HG03095 (cell line): ENCODE data around the gene C17orf114.

ENCODE experiments used
- ATAC-seq: cut with Tn5 transposase; IDR thresholded peaks from one replicate; pipeline ENCODE4 v1.9.1; 2021; ENCODE audit warnings: moderate library complexity; ENCODE audit not compliant: unreplicated experiment

C17orf114 gene

DNA sequence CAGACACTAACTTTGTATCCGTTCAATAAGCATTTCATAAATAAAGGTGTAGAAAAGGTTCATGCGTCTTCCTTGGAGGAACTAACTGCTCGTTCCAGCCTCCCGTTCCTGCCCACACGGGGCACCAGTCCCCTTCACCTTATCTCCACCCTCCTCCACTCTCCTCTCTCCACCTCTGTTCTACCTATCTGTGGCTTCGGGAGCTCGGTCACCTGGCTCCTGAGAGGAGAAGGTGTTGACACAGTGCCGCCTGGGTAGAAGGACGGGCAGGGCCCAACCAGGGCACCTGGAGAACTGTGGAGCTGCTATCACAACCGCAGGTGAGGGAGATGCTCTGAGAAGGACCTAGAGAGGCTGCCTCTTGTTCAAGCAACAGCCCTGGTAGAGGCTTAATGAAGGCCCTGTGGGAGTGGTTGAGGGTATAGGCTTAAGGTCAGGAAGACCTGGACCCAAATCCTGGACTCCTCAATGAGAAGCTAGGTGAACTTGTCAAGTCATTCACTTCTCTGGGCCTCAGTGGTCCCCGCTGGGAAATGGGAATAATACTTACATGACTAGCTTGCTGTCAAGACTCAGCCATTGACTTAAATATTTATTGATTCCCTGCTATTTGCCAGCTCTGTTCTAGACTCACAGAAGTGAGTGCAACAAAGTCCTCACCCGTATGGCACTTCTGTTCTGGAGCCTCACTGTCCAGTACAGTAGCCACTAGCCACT lies 21.4 kb upstream of the C17orf114 start:
- ATAC-seq: no peak

DNA sequence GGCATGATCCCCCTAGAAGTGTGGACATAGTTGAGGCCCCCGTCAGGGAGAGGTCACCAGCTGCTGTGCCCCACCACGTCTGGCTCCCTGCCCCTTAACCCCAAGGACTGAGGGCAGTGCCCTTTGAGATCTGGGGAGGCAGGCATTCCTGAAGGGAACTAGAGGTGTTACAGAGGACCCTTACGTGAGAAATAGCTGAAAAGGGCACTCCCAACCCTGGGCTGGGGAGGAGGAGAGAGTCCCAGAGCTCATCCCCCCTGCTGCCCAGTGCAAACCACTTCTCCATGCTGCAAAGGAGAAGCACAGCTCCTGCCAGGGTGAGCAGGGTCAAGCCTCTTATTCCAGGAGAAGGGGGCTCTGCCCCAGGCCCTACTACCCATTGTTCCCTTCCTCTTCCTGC lies 20.7 kb upstream of the C17orf114 start:
- ATAC-seq: no peak

DNA sequence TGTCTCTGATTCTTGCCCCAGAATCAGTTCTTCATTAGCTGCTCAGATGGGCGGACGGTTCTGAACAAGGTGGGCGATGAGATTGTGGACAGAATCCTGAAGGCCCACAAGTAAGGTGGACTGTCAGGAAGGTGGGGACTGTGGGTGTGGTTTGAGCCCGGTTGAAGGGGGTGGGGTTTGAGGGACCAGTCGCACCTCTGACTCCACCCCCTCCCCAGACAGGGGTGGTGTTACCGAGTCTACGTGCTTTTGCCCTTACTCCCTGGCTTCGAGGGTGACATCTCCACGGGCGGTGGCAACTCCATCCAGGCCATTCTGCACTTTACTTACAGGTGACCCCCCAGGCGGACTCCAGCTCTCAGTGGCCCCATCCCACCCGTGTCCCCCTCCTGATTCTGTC lies 16.1 kb upstream of the C17orf114 start:
- no peak for ATAC-seq

DNA sequence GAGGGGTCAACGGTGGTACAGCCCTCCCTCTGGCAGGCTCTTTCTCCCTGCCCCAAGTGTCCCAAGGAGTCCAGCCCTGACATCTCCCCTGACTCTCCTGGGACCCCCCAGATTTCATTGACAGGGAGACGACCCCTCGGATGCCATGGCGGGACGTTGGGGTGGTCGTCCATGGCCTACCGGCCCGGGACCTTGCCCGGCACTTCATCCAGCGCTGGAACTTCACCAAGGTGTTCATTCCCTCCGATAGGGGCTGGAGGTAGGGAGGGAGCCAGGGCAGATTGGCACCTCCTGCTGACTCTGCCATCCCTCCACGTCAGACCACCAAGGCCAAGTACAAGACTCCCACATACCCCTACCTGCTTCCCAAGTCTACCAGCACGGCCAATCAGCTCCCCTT lies 14.7 kb upstream of the C17orf114 start:
- ATAC-seq: no peak

DNA sequence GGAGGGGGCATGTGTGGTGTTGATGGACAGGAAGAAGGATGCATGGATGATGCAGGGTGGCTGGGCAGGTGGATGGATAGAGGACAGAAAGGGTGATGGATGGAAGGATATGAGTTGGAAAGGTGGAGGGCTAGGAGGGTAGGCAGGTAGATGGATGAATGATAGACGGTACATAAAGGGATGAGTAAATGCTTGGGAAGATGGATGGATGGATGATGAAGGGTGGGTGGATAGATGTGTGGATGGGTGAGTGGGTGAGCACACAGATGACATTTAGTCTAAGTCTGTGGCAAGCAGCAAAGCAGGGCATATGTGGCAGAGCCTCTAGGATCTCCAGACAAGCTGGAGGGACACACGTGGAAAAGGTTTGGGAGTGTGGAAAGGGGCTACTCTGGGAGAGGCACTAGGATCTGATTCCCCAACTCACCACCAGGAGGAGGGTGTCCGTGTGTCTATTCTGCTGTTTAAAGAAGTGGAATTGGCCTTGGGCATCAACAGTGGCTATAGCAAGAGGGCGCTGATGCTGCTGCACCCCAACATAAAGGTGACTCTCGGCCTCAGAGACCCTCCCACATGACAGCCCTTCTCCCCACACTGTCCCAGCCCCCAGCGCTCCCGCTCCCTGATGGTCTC lies 13.0 kb upstream of the C17orf114 start:
- no peak for ATAC-seq

DNA sequence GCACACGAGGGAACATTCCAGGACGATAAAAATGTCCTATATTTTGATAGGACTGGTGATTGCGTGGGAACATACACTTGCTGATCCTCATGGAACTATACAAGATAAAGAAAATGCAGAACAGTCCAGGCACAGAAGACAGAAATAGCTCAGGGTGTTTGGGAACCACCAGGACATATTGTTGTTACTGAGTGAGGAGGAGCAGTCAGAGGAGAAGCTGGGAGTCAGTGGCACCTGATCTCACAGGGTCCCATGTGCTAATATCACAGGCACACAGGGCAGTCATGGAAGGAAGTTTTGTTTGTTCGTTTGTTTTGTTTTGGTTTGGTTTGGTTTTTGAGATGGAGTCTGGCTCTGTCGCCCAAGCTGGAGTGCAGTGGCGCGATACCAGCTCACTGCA lies 10.6 kb upstream of the C17orf114 start:
- ATAC-seq: no peak

DNA sequence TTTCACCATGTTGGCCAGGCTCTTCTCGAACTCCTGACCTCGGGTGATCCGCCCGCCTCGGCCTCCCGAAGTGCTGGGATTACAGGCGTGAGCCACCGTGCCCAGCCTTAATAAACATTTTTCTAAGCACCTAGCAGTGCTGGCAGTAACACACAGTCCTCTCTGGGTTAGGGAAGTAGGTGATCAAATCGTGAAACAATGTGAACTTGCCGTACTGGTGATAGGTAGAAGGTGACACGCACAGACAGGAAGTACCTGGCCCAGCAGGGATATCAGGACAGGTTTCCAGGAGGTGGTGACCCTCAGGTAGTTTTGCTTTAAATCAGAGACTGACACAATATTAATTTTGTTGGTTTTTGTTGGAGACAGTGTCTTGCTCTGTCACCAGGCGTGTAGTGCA lies 9.3 kb upstream of the C17orf114 start:
- no peak for ATAC-seq

DNA sequence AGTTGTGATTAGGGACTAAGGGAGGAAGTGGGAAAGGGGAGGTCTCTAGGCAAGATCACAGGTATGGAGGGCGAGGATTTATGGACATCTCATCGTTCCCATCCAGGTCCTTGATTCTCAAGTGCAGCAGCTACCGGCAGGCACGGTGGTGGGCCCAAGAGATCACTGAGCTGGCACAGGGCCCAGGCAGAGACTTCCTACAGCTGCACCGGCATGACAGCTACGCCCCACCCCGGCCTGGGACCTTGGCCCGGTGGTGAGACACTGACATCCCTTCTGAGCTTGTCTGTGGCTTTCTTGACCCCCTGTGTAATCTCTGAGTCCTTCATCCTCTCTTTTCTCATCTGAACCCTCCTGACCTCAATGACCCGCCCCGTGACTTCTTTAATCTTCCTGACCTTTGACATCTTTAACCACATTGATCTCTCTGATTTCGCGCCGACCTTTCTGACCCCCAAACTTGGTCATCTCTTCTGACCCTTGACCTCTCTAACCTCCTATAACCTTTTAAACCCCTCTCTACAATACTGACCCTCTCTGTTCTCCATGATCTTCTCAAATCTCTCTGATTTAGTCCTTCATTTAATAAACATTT lies 8.7 kb upstream of the C17orf114 start:
- no peak for ATAC-seq

DNA sequence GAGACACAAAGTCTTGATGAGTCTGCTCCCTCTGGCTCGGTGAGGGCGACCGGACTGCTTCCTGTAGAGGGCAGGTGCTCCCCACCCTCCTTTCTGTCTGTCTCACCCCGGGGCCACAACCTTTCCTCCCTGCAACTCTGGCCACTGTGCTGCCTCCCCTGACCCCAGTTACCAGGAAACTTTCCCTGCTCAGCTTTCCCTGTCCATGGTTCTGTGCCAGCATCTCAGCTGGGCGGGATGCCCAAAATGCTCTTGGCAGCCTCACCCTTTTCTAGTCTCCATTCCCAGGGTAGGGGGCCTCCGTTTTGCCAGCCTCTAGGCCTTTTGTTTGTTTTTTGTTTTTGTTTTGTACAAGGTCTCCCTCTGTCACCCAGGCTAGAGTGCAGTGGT lies 6.2 kb upstream of the C17orf114 start:
- ATAC-seq: no peak

DNA sequence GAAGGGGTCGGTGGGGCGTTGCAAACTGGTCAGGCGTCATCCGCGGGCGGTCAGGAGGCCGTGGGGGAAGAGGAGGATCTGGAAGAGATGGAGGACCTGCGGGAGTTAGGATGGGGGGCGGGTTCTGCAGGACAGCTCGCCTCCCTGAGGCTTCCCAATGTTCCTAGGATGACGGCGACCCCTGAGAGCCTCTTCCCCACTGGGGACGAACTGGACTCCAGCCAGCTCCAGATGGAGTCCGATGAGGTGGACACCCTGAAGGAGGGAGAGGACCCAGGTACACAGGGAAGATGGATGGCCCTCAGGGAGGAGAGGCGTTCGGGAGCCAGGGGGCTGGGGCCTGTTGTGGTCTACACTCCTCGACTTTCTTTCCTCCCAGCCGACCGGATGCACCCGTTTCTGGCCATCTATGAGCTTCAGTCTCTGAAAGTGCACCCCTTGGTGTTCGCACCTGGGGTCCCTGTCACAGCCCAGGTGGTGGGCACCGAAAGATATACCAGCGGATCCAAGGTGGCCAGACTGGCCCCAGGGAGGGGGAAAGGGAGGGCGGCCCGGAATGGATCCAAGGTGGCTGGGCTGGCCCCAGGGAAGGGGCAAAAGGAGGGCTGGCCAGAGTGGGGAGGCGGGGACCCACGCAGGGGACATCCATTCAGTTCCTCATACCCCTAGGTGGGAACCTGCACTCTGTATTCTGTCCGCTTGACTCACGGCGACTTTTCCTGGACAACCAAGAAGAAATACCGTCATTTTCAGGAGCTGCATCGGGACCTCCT lies 5.7 kb upstream of the C17orf114 start:
- ATAC-seq: no peak

DNA sequence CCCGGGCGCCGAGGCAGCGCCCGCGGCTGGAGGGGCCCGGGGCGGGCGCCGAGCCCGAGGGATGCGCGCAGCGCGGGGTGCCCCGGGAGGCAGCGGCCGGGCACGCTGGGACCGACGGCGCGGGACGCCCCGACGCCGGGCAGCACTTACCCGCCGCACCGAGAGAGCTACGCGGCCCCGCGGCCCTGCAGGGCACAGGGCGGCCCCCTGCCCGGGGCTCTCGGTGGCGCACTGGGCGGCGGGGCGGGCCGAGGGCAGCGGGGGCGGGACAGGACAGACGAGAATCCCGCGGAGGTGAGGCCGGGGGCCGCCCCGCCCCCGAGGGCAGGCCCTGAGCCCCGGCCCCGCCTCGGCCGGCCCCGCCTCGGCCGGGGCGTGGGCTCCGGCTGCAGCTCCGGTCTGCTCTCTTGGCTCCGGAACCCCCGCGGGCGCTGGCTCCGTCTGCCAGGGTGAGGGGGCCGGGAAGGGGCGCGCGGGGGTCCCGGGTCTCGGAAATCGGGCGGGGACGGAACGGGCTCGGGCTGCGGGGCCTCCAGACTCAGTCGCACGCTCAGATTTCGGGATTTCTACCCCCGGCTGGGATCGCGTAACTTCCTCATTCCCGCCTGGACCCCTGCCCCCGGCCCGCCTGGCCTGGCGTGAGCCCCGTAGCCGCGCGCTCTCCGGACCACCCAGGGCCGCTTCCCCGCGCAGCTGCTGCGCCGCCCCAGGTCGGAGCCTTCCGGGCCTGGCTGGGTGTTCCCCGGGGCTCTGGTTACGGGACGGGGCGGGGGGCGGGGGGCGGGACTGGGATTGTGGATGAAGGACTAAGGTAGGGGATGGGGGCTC lies 4.9 kb upstream of the C17orf114 start, which contains the start of gene PLD2:
Gene PLD2, plus strand, starts transcription at position 376 of the 828 bp plus-strand sequence. CDS start 621 bp downstream, outside the sequence.
- ATAC-seq: peak; percentile 89

DNA sequence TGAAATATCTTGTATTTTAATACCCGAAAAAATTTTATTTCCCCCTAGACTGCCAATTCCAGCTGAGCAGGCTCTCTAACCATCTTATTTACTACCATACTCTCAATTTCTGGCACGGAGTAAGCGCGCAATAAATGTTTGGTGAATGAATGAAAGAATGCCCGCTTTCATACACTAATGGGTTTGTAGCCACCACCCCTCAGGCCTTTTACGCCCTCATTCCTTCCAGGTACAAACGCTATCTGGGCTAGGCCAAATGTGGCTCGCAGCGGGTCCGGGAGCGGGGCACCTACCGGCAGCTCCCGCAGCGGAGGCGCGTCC lies 4.3 kb upstream of the C17orf114 start:
- no peak for ATAC-seq

DNA sequence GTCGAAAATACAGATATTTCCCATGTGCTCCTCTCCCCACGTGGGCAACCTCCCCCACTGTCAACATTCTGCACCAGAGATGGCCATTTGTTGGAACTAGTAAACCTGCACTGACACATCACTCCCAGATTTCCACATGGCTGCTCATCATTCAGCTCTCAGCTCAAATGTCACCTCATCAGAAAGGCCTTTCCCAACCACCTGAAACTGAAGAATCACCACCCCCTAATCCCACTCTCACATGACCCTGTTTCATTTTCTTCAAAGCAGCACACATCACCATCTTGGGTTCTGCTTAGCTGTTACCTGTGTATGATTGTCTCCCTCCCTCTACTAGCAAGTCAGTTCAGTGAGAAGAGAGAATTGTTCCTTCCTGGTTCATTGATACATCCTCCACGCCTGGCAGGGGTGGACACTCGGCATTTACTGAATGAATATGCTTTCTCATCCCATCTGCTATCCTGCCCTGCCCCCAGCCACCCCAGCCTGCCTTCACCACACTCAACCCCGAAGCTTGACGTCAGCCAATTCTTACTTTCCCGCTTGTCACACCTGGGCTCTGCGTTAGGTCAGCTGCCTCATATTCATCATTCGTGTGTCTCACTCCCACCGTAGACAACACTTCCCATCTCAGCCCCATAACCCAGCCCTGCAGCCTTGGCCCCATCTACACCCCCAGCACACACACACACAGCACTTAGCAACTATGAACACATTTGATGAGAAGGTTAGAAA lies 1.5 kb downstream of the C17orf114 start:
- ATAC-seq: no peak

DNA sequence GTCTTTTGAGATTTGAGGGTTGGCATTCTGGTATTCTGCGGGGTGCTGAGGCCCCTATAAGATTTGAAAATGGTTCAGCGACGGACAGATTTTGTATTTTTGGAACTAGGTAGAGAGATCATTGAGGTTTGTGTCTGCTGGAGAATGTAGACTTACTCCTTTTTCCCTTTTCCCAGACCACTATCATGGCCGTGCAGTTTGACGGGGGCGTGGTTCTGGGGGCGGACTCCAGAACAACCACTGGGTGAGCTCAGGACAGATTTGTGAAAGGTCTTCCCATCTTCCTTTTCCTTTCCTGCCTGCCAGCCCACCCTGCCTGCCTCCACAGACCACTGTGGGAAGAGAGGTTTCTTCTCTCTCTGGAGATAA lies 5.6 kb downstream of the C17orf114 start:
- no peak for ATAC-seq

DNA sequence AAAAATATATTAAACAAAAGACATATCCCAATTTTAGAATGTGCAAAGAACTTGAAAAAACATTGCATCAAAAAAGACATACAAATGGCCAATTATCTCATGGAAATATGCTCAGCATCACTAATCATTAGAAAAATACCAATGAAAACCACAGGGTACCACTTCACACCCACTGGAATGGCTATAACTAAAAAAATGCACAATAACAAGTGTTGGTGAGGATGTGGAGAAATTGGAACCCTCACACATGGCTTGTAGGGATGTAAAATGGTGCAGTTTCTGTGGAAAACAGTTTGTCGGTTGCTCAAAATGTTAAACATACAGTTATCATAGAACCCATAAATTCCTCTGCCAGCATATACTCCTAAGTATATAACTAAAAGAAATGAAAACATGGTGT lies 7.0 kb downstream of the C17orf114 start:
- ATAC-seq: no peak

DNA sequence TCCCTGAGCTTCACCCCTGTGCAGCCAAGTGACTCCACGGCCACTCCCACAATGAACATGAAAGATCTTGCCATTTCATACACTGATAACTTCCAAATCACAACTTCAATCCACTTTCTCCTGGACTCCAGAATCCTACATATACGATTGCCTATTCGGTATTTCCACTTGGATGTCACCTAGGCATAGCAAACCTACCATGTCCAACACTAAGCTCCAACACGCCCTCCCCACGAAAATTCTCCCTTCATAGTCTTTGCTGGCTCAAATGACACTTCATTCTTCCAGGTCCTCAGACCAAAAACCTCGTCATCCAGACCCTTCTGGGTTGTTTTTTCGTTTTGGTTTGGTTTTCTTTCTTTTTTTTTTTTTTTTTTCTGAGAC lies 11.4 kb downstream of the C17orf114 start:
- ATAC-seq: no peak

DNA sequence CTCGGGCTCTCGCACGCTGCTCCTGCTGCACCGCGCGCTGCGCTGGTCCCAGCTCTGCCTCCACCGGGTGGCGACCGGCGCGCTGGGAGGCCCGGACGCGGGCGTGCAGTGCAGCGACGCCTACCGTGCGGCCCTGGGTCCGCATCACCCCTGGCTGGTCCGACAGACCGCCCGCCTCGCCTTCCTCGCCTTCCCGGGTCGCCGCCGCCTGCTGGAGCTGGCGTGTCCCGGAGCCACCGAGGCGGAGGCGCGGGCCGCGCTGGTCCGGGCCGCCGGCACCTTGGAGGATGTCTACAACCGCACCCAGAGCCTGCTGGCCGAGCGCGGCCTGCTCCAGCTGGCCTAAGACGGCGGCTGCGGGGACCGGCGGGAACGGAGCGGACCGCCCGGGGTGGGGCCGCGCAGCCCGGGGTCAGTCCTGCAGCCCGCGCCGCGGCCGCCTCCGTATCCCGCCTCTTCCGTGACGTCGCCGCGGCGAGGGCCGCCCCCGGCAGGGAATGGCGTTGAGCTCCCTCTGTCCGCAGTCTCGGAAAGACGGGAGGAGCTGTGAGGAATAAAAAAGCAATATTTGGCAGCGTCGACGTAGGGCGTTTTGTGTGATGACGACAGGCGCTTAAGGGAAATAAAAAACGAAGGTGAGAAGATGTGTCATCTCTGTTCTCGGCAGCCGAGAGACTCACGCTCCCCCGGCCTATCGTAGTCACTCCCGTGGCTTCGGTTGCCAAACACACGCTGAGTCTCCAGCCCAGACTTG lies 12.0 kb downstream of the C17orf114 start:
- peak; percentile 82 for ATAC-seq

DNA sequence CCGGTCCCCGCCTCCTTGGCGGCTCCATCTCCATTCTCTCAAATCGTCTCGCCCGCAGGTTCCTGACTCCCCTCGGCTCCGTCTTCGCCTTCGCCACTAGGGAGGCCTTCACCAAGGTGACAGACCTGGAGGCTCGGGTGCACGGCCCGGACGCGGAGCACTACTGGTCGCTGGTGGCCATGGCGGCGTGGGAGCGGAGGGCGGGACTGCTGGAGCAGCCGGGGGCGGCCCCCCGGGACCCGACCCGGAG lies 12.5 kb downstream of the C17orf114 start:
- no peak for ATAC-seq

DNA sequence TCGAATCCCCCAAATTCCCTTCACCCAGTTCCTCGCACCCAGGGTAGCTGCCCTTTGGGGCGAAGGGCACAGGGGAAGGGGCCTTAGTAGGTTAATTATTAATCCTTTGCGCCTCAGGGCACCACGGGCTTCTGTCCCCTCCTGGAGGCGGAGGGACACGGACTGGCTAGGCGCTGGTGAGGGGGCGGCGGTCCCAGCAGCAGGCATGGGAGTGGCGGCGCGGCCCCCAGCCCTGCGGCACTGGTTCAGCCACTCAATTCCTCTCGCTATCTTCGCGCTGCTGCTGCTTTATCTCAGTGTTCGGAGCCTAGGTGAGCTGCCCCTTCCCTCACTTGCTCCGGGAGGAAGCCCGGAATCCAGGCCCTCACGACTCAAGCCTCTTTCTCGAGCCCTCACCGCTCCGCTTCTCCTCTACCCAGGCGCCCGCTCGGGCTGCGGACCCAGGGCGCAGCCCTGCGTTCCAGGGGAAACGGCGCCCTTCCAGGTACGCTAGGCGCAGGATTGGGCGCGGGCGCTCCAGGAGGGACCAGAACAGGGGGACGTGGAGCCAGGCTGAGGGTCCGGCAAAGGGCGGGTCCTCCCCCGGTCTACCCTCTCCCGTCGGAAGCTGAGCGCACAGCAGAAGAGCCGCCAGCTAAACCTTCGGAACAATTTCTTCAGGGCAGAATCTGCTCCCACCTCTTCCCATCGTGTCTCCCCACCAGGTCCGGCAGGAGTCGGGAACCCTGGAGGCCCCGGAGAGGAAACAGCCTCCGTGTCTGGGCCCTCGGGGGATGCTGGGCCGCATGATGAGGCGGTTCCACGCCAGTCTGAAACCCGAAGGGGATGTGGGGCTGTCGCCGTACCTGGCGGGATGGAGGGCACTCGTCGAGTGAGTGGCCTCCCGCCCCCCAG lies 13.1 kb downstream of the C17orf114 start, which contains the start of gene GLTPD2:
Gene GLTPD2, plus strand, starts transcription at position 158 of the 894 bp plus-strand sequence. Its CDS starts 48 bp downstream, at position 206.
- ATAC-seq: no peak
